ENCODE measurements around the gene TKT. TPM values are rescaled to one million over a fixed set of nuclear protein-coding genes. Genes with fewer than 3 reads are reported as not detected.
"Not testable (repeated sequence)": the region's sequence is repeated elsewhere in the genome, so short reads cannot be mapped to it uniquely, and the experiment has no call there.

TKT gene
- total and polyA plus RNA-seq, 3 donors from 2014 or later = 99.9 to 184 (median 112) TPM

DNA sequence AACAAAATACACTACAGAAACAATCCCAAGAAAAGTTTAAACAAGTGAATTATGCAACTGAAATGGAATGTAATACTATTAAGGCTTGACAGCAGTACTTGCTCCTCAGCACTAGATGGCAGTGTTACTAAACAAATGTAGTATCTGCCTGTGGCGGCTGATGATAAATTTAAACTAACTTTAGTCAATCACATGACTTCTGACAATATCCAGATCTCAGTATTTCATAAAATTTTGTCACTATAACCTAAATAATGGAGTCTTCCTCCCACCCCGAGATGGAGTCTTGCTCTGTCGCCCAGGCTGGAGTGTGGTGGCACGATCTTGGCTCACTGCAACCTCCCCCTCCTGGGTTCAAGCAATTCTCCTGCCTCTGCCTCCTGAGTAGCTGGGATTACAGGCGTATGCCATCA is 43.8 kb upstream of the TKT start:
- H3K9me3 ChIP-seq; H3K27ac ChIP-seq; intact Hi-C loops (cut with DNase I; ENCODE audit: low total_unique reads); H3K4me3 ChIP-seq; H3K36me3 ChIP-seq (ENCODE audit: low read depth, missing control alignments); H3K27me3 ChIP-seq; DNase-seq: not testable (repeated sequence)
- WGBS, 2 donors = 47 to 59% methylated on average over 5 of the region's 5 CpGs
- H3K4me1 ChIP-seq = peaks cover 12% of the 10 kb centered on the region
- peak; percentile 79 to 88 (median 86) for TF ChIP-seq CTCF (IDR thresholded peaks at IDR 0.05)

- DNase-seq = no peak
- Histone ChIP-seq H3K9me3 (no peaks in the 10 kb centered on the region), H3K36me3 (ENCODE audit: low read depth, missing control alignments) (no peaks in the 10 kb centered on the region), H3K4me1 (no peaks in the 10 kb centered on the region), H3K27me3 (no peaks in the 10 kb centered on the region), H3K4me3 (no peak overlapping the region), H3K27ac (no peak overlapping the region)
- intact Hi-C loops (cut with DNase I; ENCODE audit: low total_unique reads) = no loop called here
- no peak for TF ChIP-seq CTCF (IDR thresholded peaks at IDR 0.05)
- no peak for TF ChIP-seq POLR2A (IDR thresholded peaks at IDR 0.05)
- WGBS, 2 donors = 67 to 77% methylated on average over 1 of the region's 1 CpG
Observed at GRCh38 chr3:53295410-53295809, 39.6 kb upstream of the TKT start.

DNA sequence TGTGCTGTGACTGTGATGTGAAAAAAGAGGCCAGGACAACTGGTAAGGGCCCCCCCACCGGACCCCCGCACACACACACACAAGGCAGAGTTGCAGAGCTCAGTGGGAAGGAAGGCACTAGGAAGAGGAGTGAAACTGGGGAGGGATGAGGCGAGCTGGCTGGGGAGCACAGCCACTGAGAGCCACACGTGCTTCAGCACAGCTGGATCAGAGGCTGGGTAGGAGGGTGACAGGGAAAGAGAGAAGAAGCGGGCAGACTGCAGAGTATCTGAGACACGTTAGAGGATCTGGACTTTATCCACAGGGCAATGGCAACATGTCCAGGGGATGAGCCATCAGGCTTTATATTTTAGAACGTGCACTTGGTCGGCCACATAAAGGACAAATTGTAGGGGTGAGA is 38.0 kb upstream of the TKT start:
- DNase-seq = no peak
- H3K27ac ChIP-seq = no peak overlapping the region
- TF ChIP-seq CTCF (IDR thresholded peaks at IDR 0.05) (no peak), POLR2A (IDR thresholded peaks at IDR 0.05) (no peak)
- no peak overlapping the region for H3K4me3 ChIP-seq
- no peaks in the 10 kb centered on the region for H3K36me3 ChIP-seq (ENCODE audit: low read depth, missing control alignments)
- 90 to 92% methylated on average over 8 of the region's 8 CpGs for WGBS, 2 donors
- H3K9me3 ChIP-seq = no peaks in the 10 kb centered on the region
- no peaks in the 10 kb centered on the region for H3K4me1 ChIP-seq
- H3K27me3 ChIP-seq = no peaks in the 10 kb centered on the region
- intact Hi-C loops (cut with DNase I; ENCODE audit: low total_unique reads) = no loop called here

- intact Hi-C loops (cut with DNase I; ENCODE audit: low total_unique reads) = no loop called here
- Histone ChIP-seq H3K36me3 (ENCODE audit: low read depth, missing control alignments) (no peaks in the 10 kb centered on the region), H3K27ac (no peak overlapping the region), H3K27me3 (no peaks in the 10 kb centered on the region), H3K4me3 (no peak overlapping the region), H3K9me3 (no peaks in the 10 kb centered on the region), H3K4me1 (peaks cover 11% of the 10 kb centered on the region)
- WGBS, 2 donors = 79 to 80% methylated on average over 4 of the region's 4 CpGs
- DNase-seq = no peak
- no peak for TF ChIP-seq CTCF (IDR thresholded peaks at IDR 0.05)
- TF ChIP-seq POLR2A (IDR thresholded peaks at IDR 0.05) = no peak
Observed at GRCh38 chr3:53288214-53288613, 32.4 kb upstream of the TKT start.

- Histone ChIP-seq H3K36me3 (ENCODE audit: low read depth, missing control alignments) (no peaks in the 10 kb centered on the region), H3K4me3 (no peak overlapping the region), H3K27me3 (no peaks in the 10 kb centered on the region), H3K27ac (no peak overlapping the region), H3K4me1 (peaks cover 11% of the 10 kb centered on the region), H3K9me3 (no peaks in the 10 kb centered on the region)
- TF ChIP-seq POLR2A (IDR thresholded peaks at IDR 0.05) (no peak), CTCF (IDR thresholded peaks at IDR 0.05) (no peak)
- peak; percentile 40 for DNase-seq
- WGBS, 2 donors = 54 to 57% methylated on average over 4 of the region's 4 CpGs
- intact Hi-C loops (cut with DNase I; ENCODE audit: low total_unique reads) = no loop called here
Observed at GRCh38 chr3:53287131-53287629, 31.4 kb upstream of the TKT start.

Data from testis (tissue), 3 donors.